MM.1S (cell line): Measurements from ENCODE around the gene FRAT1.
A peak's percentile ranks its signal among the peaks of the same experiment; 100 is the strongest.

ENCODE experiments used
- DNase-seq: peaks from one replicate; pipeline ENCODE4 v3.0.0-alpha.2; 2015
- H2AFZ ChIP-seq: fragments of 300-600 bp; sonication (generic); 2 replicates; pipeline ENCODE4 v1.6.0; 2016; ENCODE audit warnings: antibody characterized with exemption, low read length
- H3F3A ChIP-seq: fragments of 300-600 bp; sonication (generic); 2 replicates; pipeline ENCODE4 v1.6.1; 2016; ENCODE audit warnings: mild to moderate bottlenecking, antibody characterized with exemption, low read length, moderate library complexity, mixed read lengths; ENCODE audit not compliant: insufficient read depth
- H3K27ac ChIP-seq: fragments of 300-600 bp; sonication (generic); 2 replicates; pipeline ENCODE4 v1.5.1; 2016; ENCODE audit warnings: mild to moderate bottlenecking, low read length
- H3K27me3 ChIP-seq: fragments of 300-600 bp; sonication (generic); replicated peaks from 2 replicates; pipeline ENCODE4 v1.6.0; 2016; ENCODE audit warnings: low read length; ENCODE audit not compliant: insufficient read depth
- H3K36me3 ChIP-seq: fragments of 300-600 bp; sonication (generic); replicated peaks from 2 replicates; pipeline ENCODE4 v1.6.1; 2016; ENCODE audit warnings: mild to moderate bottlenecking, low read length, mixed read lengths; ENCODE audit not compliant: insufficient read depth
- H3K4me1 ChIP-seq: fragments of 300-600 bp; sonication (generic); 2 replicates; pipeline ENCODE4 v1.6.1; 2016; ENCODE audit warnings: low read length, mixed read lengths
- H3K4me2 ChIP-seq: fragments of 300-600 bp; sonication (generic); 2 replicates; pipeline ENCODE4 v1.6.0; 2016; ENCODE audit warnings: low read depth, low read length
- H3K4me3 ChIP-seq: fragments of 300-600 bp; sonication (generic); 2 replicates; pipeline ENCODE4 v1.5.1; 2016; ENCODE audit warnings: low read length, mixed read lengths
- H3K79me2 ChIP-seq: fragments of 300-600 bp; sonication (generic); 2 replicates; pipeline ENCODE4 v1.6.1; 2016; ENCODE audit warnings: mixed run types, low read length, mixed read lengths
- H3K9ac ChIP-seq: fragments of 300-600 bp; sonication (generic); 2 replicates; pipeline ENCODE4 v1.6.1; 2016; ENCODE audit warnings: low read length, mixed read lengths
- H3K9me2 ChIP-seq: fragments of 300-600 bp; sonication (generic); replicated peaks from 2 replicates; pipeline ENCODE4 v1.6.1; 2016; ENCODE audit warnings: mild to moderate bottlenecking, low read length, mixed read lengths; ENCODE audit not compliant: insufficient read depth
- H3K9me3 ChIP-seq: fragments of 300-600 bp; sonication (generic); replicated peaks from 2 replicates; pipeline ENCODE4 v1.6.1; 2016; ENCODE audit warnings: mild to moderate bottlenecking, low read length, mixed read lengths; ENCODE audit not compliant: insufficient read depth
- H4K20me1 ChIP-seq: fragments of 300-600 bp; sonication (generic); 2 replicates; pipeline ENCODE4 v1.6.1; 2016; ENCODE audit warnings: mild to moderate bottlenecking, low read length, moderate library complexity, mixed read lengths; ENCODE audit not compliant: insufficient read depth
- CTCF ChIP-seq: fragments of 300-600 bp; sonication (generic); IDR thresholded peaks from 2 replicates; pipeline ENCODE4 v1.5.1; 2016; ENCODE audit warnings: antibody characterized with exemption, low read length, mixed read lengths
- EZH2 ChIP-seq: fragments of 300-600 bp; sonication (generic); optimal IDR thresholded peaks from 2 replicates; pipeline ENCODE3; 2017; ENCODE audit warnings: low read depth, mild to moderate bottlenecking, antibody characterized with exemption, low read length, mixed read lengths
- EZH2phosphoT487 ChIP-seq: fragments of 300-600 bp; sonication (generic); IDR thresholded peaks from 2 replicates; pipeline ENCODE4 v1.6.1; 2018; ENCODE audit warnings: antibody characterized with exemption, low read length

The FRAT1 gene

GRCh38 chr10:97274828-97275227 lies 44.2 kb upstream of the FRAT1 start:
- Histone ChIP-seq H3F3A (peaks cover 5% of the 10 kb centered on the region; the same call in 1 of the 2 replicates), H2AFZ (no peak overlapping the region), H3K9me3 (no peaks in the 10 kb centered on the region), H3K9ac (no peak overlapping the region), H3K27me3 (no peaks in the 10 kb centered on the region), H3K36me3 (no peaks in the 10 kb centered on the region), H3K4me3 (no peak overlapping the region), H3K27ac (no peak overlapping the region), H4K20me1 (0 out of 2 replicates have a peak, but pooled peaks cover 3% of the 10 kb centered on the region), H3K4me2 (no peak overlapping the region), H3K9me2 (no peaks in the 10 kb centered on the region), H3K79me2 (peaks cover 31% of the 10 kb centered on the region), H3K4me1 (peaks cover 17% of the 10 kb centered on the region)
- no peak for TF ChIP-seq EZH2phosphoT487
- no peak for TF ChIP-seq CTCF
- TF ChIP-seq EZH2 = no peak
- no peak for DNase-seq

GRCh38 chr10:97277551-97277950 lies 41.5 kb upstream of the FRAT1 start:
- Histone ChIP-seq H4K20me1 (0 out of 2 replicates have a peak, but pooled peaks cover 3% of the 10 kb centered on the region), H2AFZ (no peak overlapping the region), H3K4me1 (peaks cover 17% of the 10 kb centered on the region), H3K27ac (peak overlapping the region; percentile 42; the same call in 1 of the 2 replicates), H3K9me3 (no peaks in the 10 kb centered on the region), H3F3A (peaks cover 5% of the 10 kb centered on the region; the same call in 1 of the 2 replicates), H3K4me3 (no peak overlapping the region), H3K9ac (no peak overlapping the region), H3K9me2 (no peaks in the 10 kb centered on the region), H3K36me3 (no peaks in the 10 kb centered on the region), H3K27me3 (no peaks in the 10 kb centered on the region), H3K4me2 (peak overlapping the region; percentile 58), H3K79me2 (peaks cover 55% of the 10 kb centered on the region)
- no peak for TF ChIP-seq EZH2
- DNase-seq = no peak

- Histone ChIP-seq H3F3A (peaks cover 5% of the 10 kb centered on the region; the same call in 1 of the 2 replicates), H3K4me1 (peaks cover 17% of the 10 kb centered on the region), H2AFZ (no peak overlapping the region), H3K9ac (peak overlapping the region; percentile 7; the same call in 1 of the 2 replicates), H4K20me1 (0 out of 2 replicates have a peak, but pooled peaks cover 3% of the 10 kb centered on the region), H3K36me3 (no peaks in the 10 kb centered on the region), H3K9me2 (no peaks in the 10 kb centered on the region), H3K27ac (no peak overlapping the region), H3K79me2 (peaks cover 61% of the 10 kb centered on the region), H3K4me2 (peak overlapping the region; percentile 58; the same call in 1 of the 2 replicates), H3K4me3 (no peak overlapping the region), H3K9me3 (no peaks in the 10 kb centered on the region), H3K27me3 (no peaks in the 10 kb centered on the region)
- TF ChIP-seq CTCF (peak; percentile 49), EZH2phosphoT487 (no peak), EZH2 (no peak)
- peak; percentile 65 for DNase-seq
Observed at GRCh38 chr10:97278491-97278989, 40.5 kb upstream of the FRAT1 start.

- Histone ChIP-seq H2AFZ (no peak overlapping the region), H3K4me2 (no peak overlapping the region), H4K20me1 (0 out of 2 replicates have a peak, but pooled peaks cover 3% of the 10 kb centered on the region), H3K9me3 (no peaks in the 10 kb centered on the region), H3K9ac (no peak overlapping the region), H3K4me1 (peaks cover 17% of the 10 kb centered on the region), H3K27me3 (no peaks in the 10 kb centered on the region), H3F3A (peaks cover 5% of the 10 kb centered on the region; the same call in 1 of the 2 replicates), H3K79me2 (peaks cover 61% of the 10 kb centered on the region), H3K36me3 (no peaks in the 10 kb centered on the region), H3K4me3 (no peak overlapping the region), H3K9me2 (no peaks in the 10 kb centered on the region), H3K27ac (no peak overlapping the region)
- DNase-seq = no peak
- TF ChIP-seq CTCF (no peak), EZH2 (no peak), EZH2phosphoT487 (no peak)
Observed at GRCh38 chr10:97279121-97279815, 39.8 kb upstream of the FRAT1 start.
